ENCODE results near the gene TMEM59. TPM values are rescaled to one million over a fixed set of nuclear protein-coding genes. Genes with fewer than 3 reads are reported as not detected.
"Not testable (repeated sequence)": the region's sequence is repeated elsewhere in the genome, so short reads cannot be mapped to it uniquely, and the experiment has no call there.

Gene TMEM59
- total and polyA plus RNA-seq, 2 donors = 185 to 233 TPM

GRCh38 chr1:54003249-54003646 lies 49.8 kb downstream of the TMEM59 start:
- Histone ChIP-seq H3K4me3 (ENCODE audit: low read length in 2 of 2) (no peak overlapping the region), H3K36me3 (ENCODE audit: control insufficient read depth in 2 of 2, insufficient read depth in 2 of 2, low read length in 1 of 2) (no peaks in the 10 kb centered on the region), H3K9me3 (ENCODE audit: control insufficient read depth in 2 of 2, insufficient read depth in 1 of 2, low read length in 1 of 2) (peaks cover 0 to 5% of the 10 kb centered on the region in 2 donors), H3K27ac (ENCODE audit: low read depth in 1 of 2, low read length in 1 of 2) (no peak overlapping the region), H3K27me3 (ENCODE audit: control insufficient read depth in 2 of 2, insufficient read depth in 1 of 2, low read length in 1 of 2) (no peaks in the 10 kb centered on the region), H3K4me1 (ENCODE audit: control insufficient read depth in 2 of 2, insufficient read depth in 2 of 2, low read length in 2 of 2) (no peaks in the 10 kb centered on the region)
- no peak for DNase-seq (ENCODE audit: low read depth in 6 of 9, low spot score in 9 of 9)
- WGBS = 88% methylated on average over 12 of the region's 12 CpGs

GRCh38 chr1:54002544-54003248 lies 50.3 kb downstream of the TMEM59 start:
- Histone ChIP-seq H3K36me3 (ENCODE audit: control insufficient read depth in 2 of 2, insufficient read depth in 2 of 2, low read length in 1 of 2) (no peaks in the 10 kb centered on the region), H3K4me1 (ENCODE audit: control insufficient read depth in 2 of 2, insufficient read depth in 2 of 2, low read length in 2 of 2) (no peaks in the 10 kb centered on the region), H3K9me3 (ENCODE audit: control insufficient read depth in 2 of 2, insufficient read depth in 1 of 2, low read length in 1 of 2) (peaks cover 0 to 5% of the 10 kb centered on the region in 2 donors), H3K27me3 (ENCODE audit: control insufficient read depth in 2 of 2, insufficient read depth in 1 of 2, low read length in 1 of 2) (no peaks in the 10 kb centered on the region), H3K27ac (ENCODE audit: low read depth in 1 of 2, low read length in 1 of 2) (no peak overlapping the region), H3K4me3 (ENCODE audit: low read length in 2 of 2) (no peak overlapping the region)
- no peak for DNase-seq (ENCODE audit: low read depth in 6 of 9, low spot score in 9 of 9)
- WGBS = 63% methylated on average over 9 of the region's 9 CpGs

- 80% methylated on average over 3 of the region's 3 CpGs for WGBS
- Histone ChIP-seq H3K9me3 (ENCODE audit: control insufficient read depth in 2 of 2, insufficient read depth in 1 of 2, low read length in 1 of 2) (peaks cover 0 to 5% of the 10 kb centered on the region in 2 donors), H3K27me3 (ENCODE audit: control insufficient read depth in 2 of 2, insufficient read depth in 1 of 2, low read length in 1 of 2) (no peaks in the 10 kb centered on the region), H3K4me3 (ENCODE audit: low read length in 2 of 2) (no peak overlapping the region), H3K27ac (ENCODE audit: low read depth in 1 of 2, low read length in 1 of 2) (no peak overlapping the region), H3K36me3 (ENCODE audit: control insufficient read depth in 2 of 2, insufficient read depth in 2 of 2, low read length in 1 of 2) (no peaks in the 10 kb centered on the region), H3K4me1 (ENCODE audit: control insufficient read depth in 2 of 2, insufficient read depth in 2 of 2, low read length in 2 of 2) (no peaks in the 10 kb centered on the region)
- DNase-seq (ENCODE audit: low read depth in 6 of 9, low spot score in 9 of 9) = no peak
Observed at GRCh38 chr1:54001591-54001990, 51.4 kb downstream of the TMEM59 start.

DNA sequence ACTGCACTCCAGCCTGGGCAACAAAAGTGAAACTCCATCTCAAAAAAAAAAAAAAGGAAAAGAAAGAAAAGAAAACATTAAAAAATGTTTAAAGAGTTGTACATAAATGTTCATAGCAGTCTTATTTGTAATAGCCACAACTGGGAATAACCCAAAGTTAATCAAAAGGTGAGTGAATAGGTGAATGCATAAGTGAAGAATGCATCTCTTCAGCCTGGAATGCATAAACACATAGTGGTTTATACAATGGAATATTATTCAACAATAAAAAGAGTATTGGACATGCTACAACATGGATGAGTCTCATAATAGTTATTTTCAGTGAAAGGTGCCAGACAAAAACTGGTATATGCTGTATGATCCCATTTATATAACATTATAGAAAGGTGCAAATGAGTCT lies 53.1 kb downstream of the TMEM59 start:
- H3K36me3 ChIP-seq (ENCODE audit: control insufficient read depth in 2 of 2, insufficient read depth in 2 of 2, low read length in 1 of 2) = no peaks in the 10 kb centered on the region
- peaks cover 0 to 5% of the 10 kb centered on the region in 2 donors for H3K9me3 ChIP-seq (ENCODE audit: control insufficient read depth in 2 of 2, insufficient read depth in 1 of 2, low read length in 1 of 2)
- no peak overlapping the region for H3K27ac ChIP-seq (ENCODE audit: low read depth in 1 of 2, low read length in 1 of 2)
- H3K4me1 ChIP-seq (ENCODE audit: control insufficient read depth in 2 of 2, insufficient read depth in 2 of 2, low read length in 2 of 2) = no peaks in the 10 kb centered on the region
- no peak overlapping the region for H3K4me3 ChIP-seq (ENCODE audit: low read length in 2 of 2)
- H3K27me3 ChIP-seq (ENCODE audit: control insufficient read depth in 2 of 2, insufficient read depth in 1 of 2, low read length in 1 of 2) = no peaks in the 10 kb centered on the region
- DNase-seq (ENCODE audit: low read depth in 6 of 9, low spot score in 9 of 9) = no peak

GRCh38 chr1:53998223-53998622 lies 54.8 kb downstream of the TMEM59 start:
- Histone ChIP-seq H3K36me3 (ENCODE audit: control insufficient read depth in 2 of 2, insufficient read depth in 2 of 2, low read length in 1 of 2) (no peaks in the 10 kb centered on the region), H3K4me1 (ENCODE audit: control insufficient read depth in 2 of 2, insufficient read depth in 2 of 2, low read length in 2 of 2) (no peaks in the 10 kb centered on the region), H3K9me3 (ENCODE audit: control insufficient read depth in 2 of 2, insufficient read depth in 1 of 2, low read length in 1 of 2) (no peaks in the 10 kb centered on the region), H3K27ac (ENCODE audit: low read depth in 1 of 2, low read length in 1 of 2) (no peak overlapping the region), H3K27me3 (ENCODE audit: control insufficient read depth in 2 of 2, insufficient read depth in 1 of 2, low read length in 1 of 2) (no peaks in the 10 kb centered on the region), H3K4me3 (ENCODE audit: low read length in 2 of 2) (no peak overlapping the region)
- no peak for DNase-seq (ENCODE audit: low read depth in 6 of 9, low spot score in 9 of 9)
- 100% methylated on average over 1 of the region's 1 CpG for WGBS

GRCh38 chr1:53995683-53996082 lies 57.3 kb downstream of the TMEM59 start:
- WGBS = 97% methylated on average over 1 of the region's 1 CpG
- no peaks in the 10 kb centered on the region for H3K27me3 ChIP-seq (ENCODE audit: control insufficient read depth in 2 of 2, insufficient read depth in 1 of 2, low read length in 1 of 2)
- H3K4me3 ChIP-seq (ENCODE audit: low read length in 2 of 2) = no peak overlapping the region
- H3K27ac ChIP-seq (ENCODE audit: low read depth in 1 of 2, low read length in 1 of 2) = no peak overlapping the region
- H3K4me1 ChIP-seq (ENCODE audit: control insufficient read depth in 2 of 2, insufficient read depth in 2 of 2, low read length in 2 of 2) = no peaks in the 10 kb centered on the region
- no peaks in the 10 kb centered on the region for H3K36me3 ChIP-seq (ENCODE audit: control insufficient read depth in 2 of 2, insufficient read depth in 2 of 2, low read length in 1 of 2)
- peaks cover 0 to 18% of the 10 kb centered on the region in 2 donors for H3K9me3 ChIP-seq (ENCODE audit: control insufficient read depth in 2 of 2, insufficient read depth in 1 of 2, low read length in 1 of 2)
- DNase-seq (ENCODE audit: low read depth in 6 of 9, low spot score in 9 of 9) = no peak

DNA sequence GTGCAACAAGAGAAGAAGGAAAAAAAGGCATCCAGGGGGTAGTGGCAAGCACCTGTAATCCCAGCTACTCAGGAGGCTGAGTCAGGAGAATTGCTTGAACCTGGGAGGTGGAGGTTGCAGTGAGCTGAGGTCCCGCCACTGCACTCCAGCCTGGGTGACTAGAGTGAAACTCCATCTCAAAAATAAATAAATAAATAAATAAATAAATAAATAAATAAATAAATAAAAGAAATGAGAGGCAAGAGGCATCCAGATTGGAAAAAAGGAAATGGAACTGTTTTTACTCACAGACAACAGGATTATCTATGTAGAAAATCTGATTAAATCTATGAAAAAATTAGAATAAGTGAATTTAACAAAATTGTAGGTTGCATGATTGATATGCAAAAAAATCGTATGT lies 58.5 kb downstream of the TMEM59 start:
- DNase-seq (ENCODE audit: low read depth in 6 of 9, low spot score in 9 of 9); H3K4me1 ChIP-seq (ENCODE audit: control insufficient read depth in 2 of 2, insufficient read depth in 2 of 2, low read length in 2 of 2); H3K27me3 ChIP-seq (ENCODE audit: control insufficient read depth in 2 of 2, insufficient read depth in 1 of 2, low read length in 1 of 2); H3K27ac ChIP-seq (ENCODE audit: low read depth in 1 of 2, low read length in 1 of 2); H3K36me3 ChIP-seq (ENCODE audit: control insufficient read depth in 2 of 2, insufficient read depth in 2 of 2, low read length in 1 of 2); H3K4me3 ChIP-seq (ENCODE audit: low read length in 2 of 2): not testable (repeated sequence)
- 97% methylated on average over 2 of the region's 2 CpGs for WGBS
- H3K9me3 ChIP-seq (ENCODE audit: control insufficient read depth in 2 of 2, insufficient read depth in 1 of 2, low read length in 1 of 2) = peaks cover 0 to 18% of the 10 kb centered on the region in 2 donors

GRCh38 chr1:53992085-53992874 lies 60.7 kb downstream of the TMEM59 start:
- Histone ChIP-seq H3K9me3 (ENCODE audit: control insufficient read depth in 2 of 2, insufficient read depth in 1 of 2, low read length in 1 of 2) (peaks cover 0 to 18% of the 10 kb centered on the region in 2 donors), H3K36me3 (ENCODE audit: control insufficient read depth in 2 of 2, insufficient read depth in 2 of 2, low read length in 1 of 2) (no peaks in the 10 kb centered on the region), H3K4me1 (ENCODE audit: control insufficient read depth in 2 of 2, insufficient read depth in 2 of 2, low read length in 2 of 2) (no peaks in the 10 kb centered on the region), H3K27me3 (ENCODE audit: control insufficient read depth in 2 of 2, insufficient read depth in 1 of 2, low read length in 1 of 2) (no peaks in the 10 kb centered on the region), H3K4me3 (ENCODE audit: low read length in 2 of 2) (no peak overlapping the region), H3K27ac (ENCODE audit: low read depth in 1 of 2, low read length in 1 of 2) (no peak overlapping the region)
- WGBS = 96% methylated on average over 4 of the region's 4 CpGs
- no peak for DNase-seq (ENCODE audit: low read depth in 6 of 9, low spot score in 9 of 9)

- Histone ChIP-seq H3K4me1 (ENCODE audit: control insufficient read depth in 2 of 2, insufficient read depth in 2 of 2, low read length in 2 of 2) (no peaks in the 10 kb centered on the region), H3K9me3 (ENCODE audit: control insufficient read depth in 2 of 2, insufficient read depth in 1 of 2, low read length in 1 of 2) (peaks cover 0 to 16% of the 10 kb centered on the region in 2 donors), H3K4me3 (ENCODE audit: low read length in 2 of 2) (no peak overlapping the region), H3K27ac (ENCODE audit: low read depth in 1 of 2, low read length in 1 of 2) (no peak overlapping the region), H3K36me3 (ENCODE audit: control insufficient read depth in 2 of 2, insufficient read depth in 2 of 2, low read length in 1 of 2) (no peaks in the 10 kb centered on the region), H3K27me3 (ENCODE audit: control insufficient read depth in 2 of 2, insufficient read depth in 1 of 2, low read length in 1 of 2) (no peaks in the 10 kb centered on the region)
- no peak for DNase-seq (ENCODE audit: low read depth in 6 of 9, low spot score in 9 of 9)
- 95% methylated on average over 2 of the region's 2 CpGs for WGBS
Observed at GRCh38 chr1:53987880-53988279, 65.1 kb downstream of the TMEM59 start.
